PC-3 (cell line): Measurements from ENCODE around the gene LSMEM2.

ENCODE experiments used
- EZH2 ChIP-seq: fragments of 300-600 bp; sonication (generic); IDR thresholded peaks from one replicate; pipeline ENCODE4 v1.6.1; 2017; ENCODE audit warnings: antibody characterized with exemption, mild to moderate bottlenecking, low read length; ENCODE audit not compliant: unreplicated experiment
- EZH2phosphoT487 ChIP-seq: fragments of 300-600 bp; sonication (generic); IDR thresholded peaks from 2 replicates; pipeline ENCODE4 v1.6.1; 2018; ENCODE audit warnings: mild to moderate bottlenecking, antibody characterized with exemption, low read length, borderline replicate concordance
- TF ChIP-seq, protein P1 (sequence below): fragments of 300-600 bp; sonication (generic); conservative IDR thresholded peaks from 2 replicates; pipeline ENCODE4 v1.5.1; 2017; ENCODE audit warnings: antibody characterized with exemption, low read depth, mild to moderate bottlenecking, low read length

GRCh38 chr3:50326182-50326541 is 47.3 kb downstream of the LSMEM2 start:
- TF ChIP-seq, protein P1, sequence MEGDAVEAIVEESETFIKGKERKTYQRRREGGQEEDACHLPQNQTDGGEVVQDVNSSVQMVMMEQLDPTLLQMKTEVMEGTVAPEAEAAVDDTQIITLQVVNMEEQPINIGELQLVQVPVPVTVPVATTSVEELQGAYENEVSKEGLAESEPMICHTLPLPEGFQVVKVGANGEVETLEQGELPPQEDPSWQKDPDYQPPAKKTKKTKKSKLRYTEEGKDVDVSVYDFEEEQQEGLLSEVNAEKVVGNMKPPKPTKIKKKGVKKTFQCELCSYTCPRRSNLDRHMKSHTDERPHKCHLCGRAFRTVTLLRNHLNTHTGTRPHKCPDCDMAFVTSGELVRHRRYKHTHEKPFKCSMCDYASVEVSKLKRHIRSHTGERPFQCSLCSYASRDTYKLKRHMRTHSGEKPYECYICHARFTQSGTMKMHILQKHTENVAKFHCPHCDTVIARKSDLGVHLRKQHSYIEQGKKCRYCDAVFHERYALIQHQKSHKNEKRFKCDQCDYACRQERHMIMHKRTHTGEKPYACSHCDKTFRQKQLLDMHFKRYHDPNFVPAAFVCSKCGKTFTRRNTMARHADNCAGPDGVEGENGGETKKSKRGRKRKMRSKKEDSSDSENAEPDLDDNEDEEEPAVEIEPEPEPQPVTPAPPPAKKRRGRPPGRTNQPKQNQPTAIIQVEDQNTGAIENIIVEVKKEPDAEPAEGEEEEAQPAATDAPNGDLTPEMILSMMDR, result no peak
- no peak for TF ChIP-seq EZH2
- TF ChIP-seq EZH2phosphoT487, result no peak
